Duodenal mucosa (tissue), 2 donors: ENCODE results near the gene NDE1.

ENCODE experiments used
- H3K27ac ChIP-seq: one replicate; pipeline ENCODE4 v1.7.0; 2013; ENCODE audit warnings: low read depth, low read length
- H3K27me3 ChIP-seq, 2 donors: one replicate each; pipeline ENCODE4 v1.7.0; 2013; ENCODE audit warnings: low read length in 2 of 2, control low read depth in 1 of 2; ENCODE audit not compliant: insufficient read depth in 2 of 2, control insufficient read depth in 1 of 2
- H3K36me3 ChIP-seq, 2 donors: one replicate each; pipeline ENCODE4 v1.7.0; 2013; ENCODE audit warnings: low read length in 2 of 2, control low read depth in 1 of 2; ENCODE audit not compliant: insufficient read depth in 2 of 2, control insufficient read depth in 1 of 2
- H3K4me1 ChIP-seq, 2 donors: one replicate each; pipeline ENCODE4 v1.7.0; 2013; ENCODE audit warnings: low read length in 2 of 2, control low read depth in 1 of 2; ENCODE audit not compliant: insufficient read depth in 2 of 2, control insufficient read depth in 1 of 2
- H3K4me3 ChIP-seq, 2 donors: one replicate each; pipeline ENCODE4 v1.7.0; 2013; ENCODE audit warnings: low read length in 2 of 2, low read depth in 1 of 2
- H3K9ac ChIP-seq, 2 donors: one replicate each; pipeline ENCODE4 v1.7.0; 2013; ENCODE audit warnings: low read length in 2 of 2, low read depth in 1 of 2
- H3K9me3 ChIP-seq, 2 donors: one replicate each; pipeline ENCODE4 v1.7.0; 2013; ENCODE audit warnings: low read length in 2 of 2, control low read depth in 1 of 2; ENCODE audit not compliant: control insufficient read depth in 1 of 2

Gene NDE1

GRCh38 chr16:15608398-15609285 lies 41.4 kb upstream of the NDE1 start:
- H3K9me3 ChIP-seq, result no peaks in the 10 kb centered on the region

GRCh38 chr16:15609286-15609649 lies 40.8 kb upstream of the NDE1 start:
- peaks cover 3 to 6% of the 10 kb centered on the region in 2 donors for H3K4me1 ChIP-seq

More at GRCh38 chr16:15608398-15609285, 41.4 kb upstream of the NDE1 start:
- Histone ChIP-seq H3K4me1 (peaks cover 3 to 6% of the 10 kb centered on the region in 2 donors), H3K9ac (no peak overlapping the region), H3K4me3 (no peak overlapping the region), H3K27me3 (no peaks in the 10 kb centered on the region), H3K36me3 (peaks cover 67 to 89% of the 10 kb centered on the region in 2 donors), H3K27ac (no peak overlapping the region)

DNA sequence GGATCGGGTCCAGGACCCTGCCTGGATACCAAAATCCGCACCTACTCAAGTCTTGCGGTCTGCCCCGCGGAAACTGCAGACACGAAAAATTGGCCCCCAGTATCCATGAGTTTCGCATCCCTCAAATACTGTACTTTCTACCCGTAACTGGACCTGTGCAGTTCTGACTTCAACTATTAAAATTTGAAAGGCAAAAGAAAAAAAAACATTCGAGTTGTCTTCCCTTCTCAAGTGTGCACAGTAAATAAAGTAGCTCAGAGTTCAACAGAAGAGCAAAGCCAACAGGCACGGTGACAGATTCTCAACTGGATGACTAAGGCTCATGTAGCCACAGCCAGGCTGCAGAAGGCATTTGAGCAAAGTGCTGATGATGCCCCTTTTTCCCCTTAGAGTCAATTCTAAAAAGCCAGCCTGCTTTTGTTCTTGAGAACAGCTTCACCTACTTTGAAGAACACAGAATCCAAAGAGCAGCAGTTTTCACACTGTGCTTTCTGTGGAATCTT lies 39.6 kb upstream of the NDE1 start:
- no peak overlapping the region for H3K27ac ChIP-seq
- no peak overlapping the region for H3K9ac ChIP-seq
- no peaks in the 10 kb centered on the region for H3K9me3 ChIP-seq
- H3K4me3 ChIP-seq, result no peak overlapping the region
- no peaks in the 10 kb centered on the region for H3K27me3 ChIP-seq
- peaks cover 53 to 83% of the 10 kb centered on the region in 2 donors for H3K36me3 ChIP-seq
- no peaks in the 10 kb centered on the region for H3K4me1 ChIP-seq

More at GRCh38 chr16:15609286-15609649, 40.8 kb upstream of the NDE1 start:
- H3K9ac ChIP-seq, result no peak overlapping the region
- no peaks in the 10 kb centered on the region for H3K9me3 ChIP-seq
- no peak overlapping the region for H3K27ac ChIP-seq
- H3K36me3 ChIP-seq, result peaks cover 63 to 87% of the 10 kb centered on the region in 2 donors
- H3K27me3 ChIP-seq, result no peaks in the 10 kb centered on the region
- H3K4me3 ChIP-seq, result no peak overlapping the region

- no peaks in the 10 kb centered on the region for H3K4me1 ChIP-seq
- no peak overlapping the region for H3K4me3 ChIP-seq
- H3K27me3 ChIP-seq, result no peaks in the 10 kb centered on the region
- no peaks in the 10 kb centered on the region for H3K9me3 ChIP-seq
- H3K9ac ChIP-seq, result no peak overlapping the region
- H3K36me3 ChIP-seq, result peaks cover 57 to 86% of the 10 kb centered on the region in 2 donors
- H3K27ac ChIP-seq, result no peak overlapping the region
Measured at GRCh38 chr16:15611610-15612009, 38.4 kb upstream of the NDE1 start.

DNA sequence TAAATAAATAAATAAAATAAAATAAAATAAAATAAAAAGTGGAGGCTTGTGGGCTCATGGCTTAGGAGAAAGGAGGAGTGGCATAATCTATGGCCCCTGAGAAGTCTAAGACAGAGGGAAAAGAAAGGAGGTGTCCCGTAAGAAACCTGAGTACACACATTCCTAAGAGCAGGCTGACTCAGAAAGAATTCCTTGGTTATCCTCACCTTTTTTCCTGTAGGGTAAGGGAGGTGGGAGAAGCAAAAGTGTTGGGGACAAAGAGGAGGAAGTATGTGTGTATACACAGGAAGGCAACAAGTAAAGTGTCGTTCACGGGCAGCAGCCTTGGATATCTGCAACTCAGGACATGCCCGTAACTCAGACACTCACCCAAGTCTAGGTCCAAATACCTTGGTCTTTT lies 36.4 kb upstream of the NDE1 start:
- no peak overlapping the region for H3K9ac ChIP-seq
- H3K27me3 ChIP-seq, result no peaks in the 10 kb centered on the region
- peaks cover 56 to 86% of the 10 kb centered on the region in 2 donors for H3K36me3 ChIP-seq
- no peaks in the 10 kb centered on the region for H3K9me3 ChIP-seq
- no peaks in the 10 kb centered on the region for H3K4me1 ChIP-seq
- H3K4me3 ChIP-seq, result no peak overlapping the region
- H3K27ac ChIP-seq, result no peak overlapping the region

DNA sequence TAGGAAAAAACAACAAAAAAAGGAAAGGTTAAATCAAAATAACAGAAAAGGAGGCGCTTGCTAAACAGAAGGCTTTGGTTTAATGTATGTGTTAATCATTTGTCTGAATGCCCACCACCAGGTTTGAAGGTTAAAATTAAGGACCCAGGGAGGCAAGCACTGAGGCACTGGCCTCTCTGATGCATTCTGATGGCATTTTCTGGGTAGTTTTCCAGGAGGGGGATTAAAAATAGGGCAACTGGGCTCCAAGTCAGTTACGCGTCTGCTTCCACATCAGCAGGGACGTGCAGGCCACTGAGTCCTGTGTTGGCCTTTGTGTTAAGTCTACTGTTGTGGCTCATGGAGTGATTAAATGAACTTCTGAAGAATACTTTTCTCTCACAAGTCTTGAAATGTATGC lies 34.0 kb upstream of the NDE1 start:
- Histone ChIP-seq H3K36me3 (peaks cover 53 to 84% of the 10 kb centered on the region in 2 donors), H3K27me3 (no peaks in the 10 kb centered on the region), H3K9ac (no peak overlapping the region), H3K27ac (no peak overlapping the region), H3K4me3 (no peak overlapping the region), H3K4me1 (no peaks in the 10 kb centered on the region), H3K9me3 (no peaks in the 10 kb centered on the region)

- peaks cover 53 to 87% of the 10 kb centered on the region in 2 donors for H3K36me3 ChIP-seq
- H3K27ac ChIP-seq, result no peak overlapping the region
Measured at GRCh38 chr16:15616475-15617165, 33.4 kb upstream of the NDE1 start.

DNA sequence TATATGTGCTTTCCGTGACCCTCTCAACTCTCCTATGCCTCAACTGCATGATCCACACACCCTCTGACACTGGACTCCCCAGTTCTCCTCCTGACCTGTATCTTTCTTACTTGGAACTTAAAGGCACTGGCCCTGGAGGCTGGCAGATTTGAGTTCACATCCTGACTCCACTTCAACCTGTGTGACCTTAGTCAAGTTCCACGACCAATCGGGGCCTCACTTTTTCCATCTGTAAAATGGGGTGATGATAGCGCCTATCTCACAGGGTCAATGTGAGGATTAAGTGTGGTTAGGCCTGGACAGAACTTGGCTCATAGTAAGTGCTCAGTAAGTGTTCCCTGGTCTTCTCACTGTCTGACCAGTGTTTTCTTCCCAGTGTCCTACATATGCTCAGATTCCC lies 32.1 kb upstream of the NDE1 start:
- Histone ChIP-seq H3K27ac (no peak overlapping the region), H3K4me1 (no peaks in the 10 kb centered on the region), H3K4me3 (no peak overlapping the region), H3K9ac (no peak overlapping the region), H3K27me3 (no peaks in the 10 kb centered on the region), H3K36me3 (peaks cover 40 to 87% of the 10 kb centered on the region in 2 donors), H3K9me3 (no peaks in the 10 kb centered on the region)

More at GRCh38 chr16:15616475-15617165, 33.4 kb upstream of the NDE1 start:
- Histone ChIP-seq H3K4me1 (no peaks in the 10 kb centered on the region), H3K4me3 (no peak overlapping the region), H3K27me3 (no peaks in the 10 kb centered on the region), H3K9me3 (no peaks in the 10 kb centered on the region), H3K9ac (no peak overlapping the region)

- no peak overlapping the region for H3K9ac ChIP-seq
- H3K27ac ChIP-seq, result no peak overlapping the region
- H3K36me3 ChIP-seq, result peaks cover 40 to 86% of the 10 kb centered on the region in 2 donors
Measured at GRCh38 chr16:15618392-15618791, 31.7 kb upstream of the NDE1 start.

DNA sequence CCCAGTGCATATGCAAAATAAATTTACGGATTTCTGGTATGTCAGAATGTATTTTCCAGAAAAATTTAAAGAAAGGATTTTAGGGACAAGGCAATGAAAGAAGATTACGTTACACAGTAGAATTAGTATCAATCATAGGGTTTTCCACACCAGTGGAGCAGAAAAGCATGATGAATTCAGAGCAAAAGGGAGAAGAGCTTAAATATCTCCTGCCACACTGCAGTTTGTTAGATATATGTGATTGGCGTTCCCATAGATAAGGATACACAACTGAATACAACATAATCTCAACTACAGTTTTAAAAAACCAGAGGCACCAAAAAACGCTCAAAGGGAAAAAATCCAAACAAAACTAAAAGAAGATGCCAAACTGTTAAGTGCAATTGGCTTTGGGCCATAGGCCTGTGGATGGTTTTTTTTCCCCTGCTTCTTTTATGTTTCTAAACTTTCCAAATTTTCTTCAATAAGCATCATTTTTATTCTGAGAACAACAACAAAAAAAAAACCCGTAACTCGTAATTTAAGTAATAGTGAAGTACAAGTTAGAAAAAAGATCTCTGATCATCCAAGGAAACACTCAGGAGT lies 29.3 kb upstream of the NDE1 start:
- Histone ChIP-seq H3K27me3 (no peaks in the 10 kb centered on the region), H3K9ac (no peak overlapping the region), H3K4me3 (no peak overlapping the region), H3K4me1 (no peaks in the 10 kb centered on the region), H3K27ac (no peak overlapping the region), H3K9me3 (no peaks in the 10 kb centered on the region), H3K36me3 (peaks cover 56 to 94% of the 10 kb centered on the region in 2 donors)

More at GRCh38 chr16:15618392-15618791, 31.7 kb upstream of the NDE1 start:
- no peaks in the 10 kb centered on the region for H3K9me3 ChIP-seq
- no peaks in the 10 kb centered on the region for H3K4me1 ChIP-seq
- no peak overlapping the region for H3K4me3 ChIP-seq
- no peaks in the 10 kb centered on the region for H3K27me3 ChIP-seq
